H1 (cell line): Measurements from ENCODE around the gene KCNQ1OT1. TPM values are rescaled to one million over a fixed set of nuclear protein-coding genes. Genes with fewer than 3 reads are reported as not detected.

Experiments
- CTCF ChIA-PET: fragments of 300-600 bp; sonication (Branson Sonifier 250); formaldehyde crosslinking; loops from one replicate; lab custom pipeline; 2021; ENCODE audit not compliant: partially characterized antibody; lab: Charles Lee
- POLR2A ChIA-PET: fragments of 300-600 bp; sonication (Branson Sonifier 250); formaldehyde crosslinking; loops from one replicate; lab custom pipeline; 2021; ENCODE audit warnings: inconsistent platforms; ENCODE audit not compliant: partially characterized antibody; lab: Charles Lee
- DNase-seq, 2 experiments: peaks; one replicate each; pipeline versions ENCODE4 v3.0.0 to v3.0.0-alpha.2; 2010 to 2022; ENCODE audit warnings: low spot score in 2 of 2, low read depth in 1 of 2, mixed read lengths in 1 of 2
- FAIRE-seq: peaks from 2 replicates; lab custom pipeline; 2011; peaks lifted over from hg19 to GRCh38; lab: Jason Lieb, UNC
- H2AFZ ChIP-seq: 2 replicates; pipeline ENCODE4 v1.8.1; 2012; ENCODE audit warnings: low read length, inconsistent platforms
- H2AK5ac ChIP-seq: 2 replicates; pipeline ENCODE4 v1.6.1; 2013; ENCODE audit warnings: low read depth, low read length
- H2BK120ac ChIP-seq: replicated peaks from 2 replicates; pipeline ENCODE3; 2013; ENCODE audit warnings: low read depth, low read length, inconsistent platforms
- H2BK12ac ChIP-seq: 2 replicates; pipeline ENCODE4 v1.6.1; 2013; ENCODE audit warnings: low read depth, low read length
- H2BK15ac ChIP-seq: 2 replicates; pipeline ENCODE4 v1.6.1; 2013; ENCODE audit warnings: low read length
- H2BK20ac ChIP-seq: 2 replicates; pipeline ENCODE4 v1.6.1; 2013; ENCODE audit warnings: low read length
- H2BK5ac ChIP-seq: 2 replicates; pipeline ENCODE4 v1.6.1; 2013; ENCODE audit warnings: low read depth, low read length
- H3K14ac ChIP-seq: 2 replicates; pipeline ENCODE4 v1.6.1; 2013; ENCODE audit warnings: inconsistent platforms; ENCODE audit not compliant: insufficient read length
- H3K18ac ChIP-seq: 2 replicates; pipeline ENCODE4 v1.6.1; 2013; ENCODE audit warnings: low read length; ENCODE audit errors: extremely low read depth
- H3K23ac ChIP-seq: 2 replicates; pipeline ENCODE4 v1.6.1; 2013; ENCODE audit warnings: inconsistent platforms; ENCODE audit not compliant: insufficient read length
- H3K23me2 ChIP-seq: 2 replicates; pipeline ENCODE4 v1.6.1; 2013; ENCODE audit warnings: low read depth, low read length
- H3K27ac ChIP-seq: 2 replicates; pipeline ENCODE4 v1.6.1; 2011; ENCODE audit warnings: low read depth, low read length, inconsistent platforms
- H3K27me3 ChIP-seq, 4 experiments: replicated peaks in 1 of 4; 1 replicate in 1 of 4; 2 replicates in 3 of 4; pipeline versions ENCODE4 v1.6.1 to v1.8.1; 2011 to 2013; ENCODE audit warnings: low read length in 3 of 4, mild to moderate bottlenecking in 3 of 4, inconsistent platforms in 2 of 4, mixed read lengths in 2 of 4, moderate library complexity in 1 of 4; ENCODE audit not compliant: control insufficient read depth in 3 of 4, insufficient read depth in 3 of 4; ENCODE audit errors: extremely low read depth in 1 of 4
- H3K36me3 ChIP-seq, 4 experiments: 2 replicates each; pipeline versions ENCODE4 v1.6.1 to v1.8.1; 2011 to 2013; ENCODE audit warnings: mild to moderate bottlenecking in 4 of 4, low read length in 3 of 4, moderate library complexity in 2 of 4, control low read depth in 1 of 4, inconsistent platforms in 1 of 4; ENCODE audit not compliant: insufficient read depth in 4 of 4, control insufficient read depth in 2 of 4
- H3K4ac ChIP-seq: replicated peaks from 2 replicates; pipeline ENCODE3; 2013; ENCODE audit warnings: low read length, low read depth, mixed read lengths, inconsistent platforms; ENCODE audit not compliant: insufficient read length
- H3K4me1 ChIP-seq, 4 experiments: replicated peaks in 1 of 4; 1 replicate in 1 of 4; 2 replicates in 3 of 4; pipeline versions ENCODE4 v1.6.1 to v1.8.1; 2011 to 2013; ENCODE audit warnings: low read length in 3 of 4, inconsistent platforms in 2 of 4, mixed read lengths in 1 of 4; ENCODE audit not compliant: insufficient read depth in 4 of 4, control insufficient read depth in 3 of 4
- H3K4me2 ChIP-seq, 2 experiments: 2 replicates each; pipeline versions ENCODE4 v1.6.1 to v1.8.1; 2011 to 2013; ENCODE audit warnings: low read depth in 2 of 2, low read length in 2 of 2, control low read depth in 1 of 2, inconsistent platforms in 1 of 2, mild to moderate bottlenecking in 1 of 2; ENCODE audit not compliant: insufficient read depth in 1 of 2
- H3K4me3 ChIP-seq, 4 experiments: fragments of 200-600, 300-600 bp in 1 of 4; sonication (generic), shearing (Covaris generic), sonication (Bioruptor Twin) in 1 of 4; 2 replicates each; pipeline versions ENCODE4 v1.5.1 to v1.8.1; 2011 to 2016; ENCODE audit warnings: low read length in 4 of 4, low read depth in 3 of 4, control low read depth in 2 of 4, inconsistent platforms in 2 of 4, mild to moderate bottlenecking in 2 of 4, mixed read lengths in 1 of 4, moderate library complexity in 1 of 4; ENCODE audit not compliant: insufficient read depth in 2 of 4; ENCODE audit errors: extremely low read depth in 1 of 4
- H3K56ac ChIP-seq: replicated peaks from 2 replicates; pipeline ENCODE3; 2013; ENCODE audit warnings: low read depth, mild to moderate bottlenecking, mixed read lengths, low read length, inconsistent platforms; ENCODE audit not compliant: insufficient read length
- H3K79me1 ChIP-seq: 2 replicates; pipeline ENCODE4 v1.6.1; 2013; ENCODE audit warnings: low read depth, low read length, control low read depth
- H3K79me2 ChIP-seq, 2 experiments: 2 replicates each; pipeline versions ENCODE4 v1.6.1 to v1.8.1; 2012 to 2013; ENCODE audit warnings: low read length in 2 of 2, mild to moderate bottlenecking in 2 of 2, inconsistent platforms in 1 of 2; ENCODE audit not compliant: insufficient read depth in 2 of 2, control insufficient read depth in 1 of 2
- H3K9ac ChIP-seq, 4 experiments: replicated peaks in 1 of 4; 1 replicate in 1 of 4; 2 replicates in 3 of 4; pipeline versions ENCODE4 v1.6.1 to v1.8.1; 2011 to 2013; ENCODE audit warnings: low read depth in 3 of 4, low read length in 3 of 4, control low read depth in 2 of 4, mild to moderate bottlenecking in 2 of 4, moderate library complexity in 2 of 4, inconsistent platforms in 1 of 4; ENCODE audit errors: extremely low read depth in 1 of 4
- H3K9me3 ChIP-seq, 2 experiments: 2 replicates each; pipeline versions ENCODE4 v1.6.1 to v1.8.1; 2012 to 2013; ENCODE audit warnings: mild to moderate bottlenecking in 2 of 2, moderate library complexity in 2 of 2, control low read depth in 1 of 2, inconsistent platforms in 1 of 2, low read depth in 1 of 2, low read length in 1 of 2, mixed read lengths in 1 of 2; ENCODE audit not compliant: insufficient read depth in 2 of 2
- H4K20me1 ChIP-seq, 2 experiments: replicated peaks in 1 of 2; 2 replicates each; pipeline versions ENCODE3 to v1.8.1; 2011 to 2013; ENCODE audit warnings: inconsistent platforms in 2 of 2, low read length in 2 of 2, mild to moderate bottlenecking in 1 of 2; ENCODE audit not compliant: insufficient read depth in 2 of 2, control insufficient read depth in 1 of 2
- H4K5ac ChIP-seq: 2 replicates; pipeline ENCODE4 v1.6.1; 2013; ENCODE audit warnings: low read length, low read depth, mixed read lengths, inconsistent platforms; ENCODE audit not compliant: insufficient read length
- H4K8ac ChIP-seq: 2 replicates; pipeline ENCODE4 v1.8.0; 2013; ENCODE audit warnings: mild to moderate bottlenecking, moderate library complexity, low read length, inconsistent platforms; ENCODE audit not compliant: insufficient read depth; ENCODE audit errors: extremely low read depth
- H4K91ac ChIP-seq: replicated peaks from 2 replicates; pipeline ENCODE3; 2013; ENCODE audit warnings: low read length, mixed read lengths, inconsistent platforms; ENCODE audit not compliant: insufficient read length
- EGR1 ChIP-seq: IDR thresholded peaks from 2 replicates; pipeline ENCODE4 v1.6.1; 2011; ENCODE audit warnings: low read depth, low read length, borderline replicate concordance
- EZH2 ChIP-seq: fragments of 200-600 bp; sonication (generic); IDR thresholded peaks from 2 replicates; pipeline ENCODE4 v1.7.1; 2012; ENCODE audit warnings: low read depth, mild to moderate bottlenecking, moderate library complexity, low read length, inconsistent platforms; ENCODE audit not compliant: severe bottlenecking
- POLR2A ChIP-seq, 2 experiments: IDR thresholded peaks; 1 replicate in 1 of 2; 2 replicates in 1 of 2; pipeline ENCODE4 v1.6.1; 2011; ENCODE audit warnings: low read depth in 2 of 2, low read length in 2 of 2, mild to moderate bottlenecking in 2 of 2; ENCODE audit errors: control extremely low read depth in 1 of 2
- SRF ChIP-seq: IDR thresholded peaks from 2 replicates; pipeline ENCODE4 v1.6.1; 2011; ENCODE audit warnings: mild to moderate bottlenecking, low read depth, low read length, moderate library complexity
- TAF1 ChIP-seq: IDR thresholded peaks from 2 replicates; pipeline ENCODE4 v1.6.1; 2011; ENCODE audit warnings: mild to moderate bottlenecking, low read depth, low read length
- TEAD4 ChIP-seq: IDR thresholded peaks from 2 replicates; pipeline ENCODE4 v1.6.1; 2012; ENCODE audit warnings: low read depth, low read length, inconsistent platforms, mixed read lengths
- WGBS, 2 experiments: shearing (Covaris generic) in 1 of 2; methylation state at CpG; one replicate each; pipeline versions ENCODE4 v1.1.6 to v1.1.7; 2013 to 2015; ENCODE audit warnings: low lambda C conversion rate in 2 of 2, mixed read lengths in 2 of 2, inconsistent platforms in 1 of 2, low coverage in 1 of 2, missing lambda C conversion rate in 1 of 2; ENCODE audit not compliant: insufficient replicate concordance in 2 of 2, insufficient coverage in 1 of 2, insufficient read length in 1 of 2; ENCODE audit errors: extremely low coverage in 1 of 2, missing lambda C conversion rate in 1 of 2; 5-methylcytosine and 5-hydroxymethylcytosine counted together
- polyA plus RNA-seq, 7 experiments: library from polyadenylated mRNA; depleted of rRNA in 3 of 7; stranded (reverse) in 5 of 7; unstranded in 2 of 7; fragments of >200 nt in 5 of 7; fragments of 200-250 nt in 2 of 7; gene quantifications; 1 replicate in 5 of 7; 2 replicates in 1 of 7; 4 replicates in 1 of 7; pipeline versions ENCODE4 v1.2.1 to v1.2.3, GENCODE V29; 2011 to 2013; ENCODE audit warnings: missing spikeins in 2 of 7, mixed read lengths in 2 of 7
- total RNA-seq: library from RNA; stranded (reverse); fragmentation: NEBNext Ultra II Directional; extraction: Animal tissue kit (Norgen Biotek cat#: 25700); gene quantifications from 2 replicates; pipeline ENCODE4 v1.2.1, GENCODE V29; 2021

KCNQ1OT1 gene
- total and polyA plus RNA-seq, 2 of the 8 experiments (the other 6 are each of a cell fraction or from before 2014, with no cell fraction given) = 0.21 to 1.2 TPM

- H2BK15ac ChIP-seq = 0 out of 2 replicates have a peak overlapping the region, but pooled peaks have one; percentile 18
- H3K23me2 ChIP-seq = peaks cover 5% of the 10 kb centered on the region; the same call in 1 of the 2 replicates
- peak overlapping the region; percentile 72; the same call in 1 of the 2 replicates for H3K18ac ChIP-seq
- H4K91ac ChIP-seq = no peak overlapping the region
- peaks cover 2% of the 10 kb centered on the region; the same call in 1 of the 2 replicates for H3K79me1 ChIP-seq
- H4K20me1 ChIP-seq = peaks cover 2 to 6% of the 10 kb centered on the region in 2 experiments
- H3K79me2 ChIP-seq = peaks cover 0 to 38% of the 10 kb centered on the region in 2 experiments; a peak in 2 of 4 replicates
- H2AK5ac ChIP-seq = no peak overlapping the region
- FAIRE-seq (no peak), DNase-seq (no peak)
- H3K4me1 ChIP-seq = peaks cover 17 to 36% (median 26%) of the 10 kb centered on the region in 4 experiments
- 30% methylated on average over 20 of the region's 20 CpGs; no CpG with 5 or more reads in 1 of the 2 experiments for WGBS, 2 experiments
- peaks cover 0 to 12% of the 10 kb centered on the region in 2 experiments; a peak in 2 of 4 replicates for H3K9me3 ChIP-seq
- H3K4me3 ChIP-seq = peak overlapping the region; percentile 51 to 70 (median 58)
- H3K27ac ChIP-seq = no peak overlapping the region
- no peak overlapping the region for H4K5ac ChIP-seq
- peak overlapping the region in 2 of 4 experiments; percentile 27 to 65; a peak in 3 of 7 replicates for H3K9ac ChIP-seq
- H2BK5ac ChIP-seq = peak overlapping the region; percentile 66; the same call in 1 of the 2 replicates
- no peak overlapping the region for H3K14ac ChIP-seq
- H2BK20ac ChIP-seq = 0 out of 2 replicates have a peak overlapping the region, but pooled peaks have one; percentile 72
- H3K36me3 ChIP-seq = peaks cover 0 to 3% (median 0%) of the 10 kb centered on the region in 4 experiments; a peak in 1 of 8 replicates
- H3K4ac ChIP-seq = no peak overlapping the region
- no peak overlapping the region for H3K23ac ChIP-seq
- H3K4me2 ChIP-seq = peak overlapping the region; percentile 72 to 75
- H2AFZ ChIP-seq = no peak overlapping the region
- no peak overlapping the region for H2BK120ac ChIP-seq
- no peak overlapping the region for H3K56ac ChIP-seq
- ChIA-PET POLR2A (interaction anchor here (0.7 to 1.9 kb wide), 3 partner anchors 11 to 183 kb away, joined by 3 to 8 read pairs (median 3); no protein-coding TSS in a partner anchor), CTCF (interaction anchor here (1.4 kb wide), 1 partner anchor 165 kb away, joined by 4 read pairs; no protein-coding TSS in a partner anchor)
- H2BK12ac ChIP-seq = no peak overlapping the region
- peak overlapping the region; percentile 42; the same call in 1 of the 2 replicates for H4K8ac ChIP-seq
- H3K27me3 ChIP-seq = peaks cover 0 to 33% (median 20%) of the 10 kb centered on the region in 4 experiments; a peak in 6 of 7 replicates
- TF ChIP-seq POLR2A (IDR thresholded peaks at IDR 0.05; ENCODE audit: control extremely low read depth in 1 of 2, low read depth in 2 of 2, low read length in 2 of 2) = no peak
- no peak for TF ChIP-seq EGR1
- TF ChIP-seq SRF = no peak
- TF ChIP-seq TEAD4 = 0 out of 2 replicates have a peak, but pooled peaks have one; percentile 20
- TF ChIP-seq TAF1 = no peak
- no peak for TF ChIP-seq EZH2
These were observed 1.2 kb downstream of the KCNQ1OT1 start for GRCh38 chr11:2698386-2699184.
